GM21786 (cell line): Measurements from ENCODE around the gene CDH13.

Source experiments
- ATAC-seq: cut with Tn5 transposase; IDR thresholded peaks from one replicate; pipeline ENCODE4 v1.9.1; 2021; ENCODE audit not compliant: unreplicated experiment

Gene CDH13

GRCh38 chr16:83586461-83587200, 959.9 kb downstream of the CDH13 start:
- no peak for ATAC-seq

GRCh38 chr16:83587201-83587600, 960.4 kb downstream of the CDH13 start:
- no peak for ATAC-seq

- no peak for ATAC-seq
These were observed 961.3 kb downstream of the CDH13 start for GRCh38 chr16:83588070-83588469.

GRCh38 chr16:83589576-83589975, 962.8 kb downstream of the CDH13 start:
- no peak for ATAC-seq

- no peak for ATAC-seq
These were observed 966.0 kb downstream of the CDH13 start for GRCh38 chr16:83592778-83593177.

GRCh38 chr16:83599789-83600462, 973.2 kb downstream of the CDH13 start:
- ATAC-seq: no peak

GRCh38 chr16:83602761-83603722, 976.3 kb downstream of the CDH13 start:
- no peak for ATAC-seq

GRCh38 chr16:83603723-83604570, 977.2 kb downstream of the CDH13 start:
- no peak for ATAC-seq

GRCh38 chr16:83606486-83607030, 979.8 kb downstream of the CDH13 start:
- ATAC-seq: no peak

- ATAC-seq: no peak
These were observed 982.4 kb downstream of the CDH13 start for GRCh38 chr16:83609178-83609577.

- no peak for ATAC-seq
These were observed 988.6 kb downstream of the CDH13 start for GRCh38 chr16:83615141-83615952.

- ATAC-seq: no peak
These were observed 989.2 kb downstream of the CDH13 start for GRCh38 chr16:83615953-83616350.

- ATAC-seq: no peak
These were observed 992.8 kb downstream of the CDH13 start for GRCh38 chr16:83619381-83620150.

- no peak for ATAC-seq
These were observed 995.2 kb downstream of the CDH13 start for GRCh38 chr16:83622010-83622409.

GRCh38 chr16:83623091-83623730, 996.4 kb downstream of the CDH13 start:
- ATAC-seq: no peak

- ATAC-seq: no peak
These were observed 997.1 kb downstream of the CDH13 start for GRCh38 chr16:83623892-83624291.

GRCh38 chr16:83624429-83625120, 997.8 kb downstream of the CDH13 start:
- ATAC-seq: no peak

- ATAC-seq: no peak
These were observed 999.4 kb downstream of the CDH13 start for GRCh38 chr16:83626204-83626603.
